ENCODE measurements around the gene ZNF175.

The ZNF175 gene

GRCh38 chr19:51570962-51571575 is at the start of gene ZNF175:
Gene ZNF175 (plus strand): TSS chr19:51571283. CDS start chr19:51573330, 2,047 bp downstream.
- in situ Hi-C loops (cut with HindIII; ENCODE audit: low sequenced_read_pairs) = no loop called here

- in situ Hi-C loops (cut with HindIII; ENCODE audit: low sequenced_read_pairs) = no loop called here
Measured at GRCh38 chr19:51521357-51521756, 49.7 kb upstream of the ZNF175 start.

DNA sequence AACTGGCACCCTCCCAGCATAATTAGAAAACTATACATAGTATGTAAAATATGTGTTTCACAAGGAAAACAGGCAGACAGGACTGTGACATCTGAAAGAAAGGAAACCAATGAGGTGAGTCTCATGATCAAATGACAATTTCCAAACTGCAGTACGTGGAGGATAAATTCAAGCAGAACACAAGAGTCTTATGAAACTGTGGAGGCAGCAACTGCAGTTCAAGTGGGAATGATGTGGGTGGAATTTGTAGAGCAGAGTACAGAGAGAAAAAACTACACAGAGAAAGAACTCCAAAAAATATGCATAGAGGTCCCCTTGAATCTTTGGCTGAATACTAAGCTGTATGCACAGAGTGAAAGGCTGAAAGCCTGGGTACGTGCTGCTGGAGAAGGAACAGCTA is 49.3 kb upstream of the ZNF175 start:
- in situ Hi-C loops (cut with HindIII; ENCODE audit: low sequenced_read_pairs) = no loop called here

DNA sequence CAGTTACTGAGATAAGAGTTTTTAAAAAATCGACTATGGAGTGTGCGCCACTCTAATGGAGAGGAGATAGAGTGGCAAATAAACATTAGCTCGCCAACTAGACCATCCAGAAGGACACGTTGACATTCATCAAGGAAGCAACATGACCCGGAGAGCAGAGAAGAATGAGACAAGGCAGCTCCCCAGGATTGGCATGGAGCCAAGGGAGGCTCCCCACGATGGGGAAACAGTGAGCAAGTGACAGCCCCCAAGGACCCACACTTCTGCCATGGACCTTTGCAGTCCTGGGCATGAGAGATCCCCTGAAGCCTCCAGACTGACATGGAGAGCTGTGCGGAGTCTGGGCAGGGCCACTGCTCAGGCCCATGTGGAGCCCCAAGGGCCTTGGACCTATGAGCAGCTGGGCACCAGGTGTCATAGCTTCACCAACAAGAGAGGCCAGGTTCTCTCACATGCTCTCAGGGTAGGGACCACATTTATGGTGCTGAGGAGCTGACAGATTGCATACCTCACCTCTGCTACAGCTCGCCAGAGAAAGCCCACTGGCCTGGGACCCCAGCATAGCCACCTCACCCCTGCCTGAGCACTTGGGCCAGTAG is 46.3 kb upstream of the ZNF175 start:
- in situ Hi-C loops (cut with HindIII; ENCODE audit: low sequenced_read_pairs) = no loop called here

GRCh38 chr19:51525651-51526050 is 45.4 kb upstream of the ZNF175 start:
- in situ Hi-C loops (cut with HindIII; ENCODE audit: low sequenced_read_pairs) = no loop called here

- in situ Hi-C loops (cut with HindIII; ENCODE audit: low sequenced_read_pairs) = no loop called here
Measured at GRCh38 chr19:51529301-51529700, 41.8 kb upstream of the ZNF175 start.

- in situ Hi-C loops (cut with HindIII; ENCODE audit: low sequenced_read_pairs) = no loop called here
Measured at GRCh38 chr19:51530616-51531015, 40.5 kb upstream of the ZNF175 start.

- in situ Hi-C loops (cut with HindIII; ENCODE audit: low sequenced_read_pairs) = no loop called here
Measured at GRCh38 chr19:51531349-51532315, 39.5 kb upstream of the ZNF175 start, which contains the start of gene SIGLEC6. Gene SIGLEC6 (minus strand): TSS chr19:51531670. CDS start chr19:51531648, 22 bp downstream.

DNA sequence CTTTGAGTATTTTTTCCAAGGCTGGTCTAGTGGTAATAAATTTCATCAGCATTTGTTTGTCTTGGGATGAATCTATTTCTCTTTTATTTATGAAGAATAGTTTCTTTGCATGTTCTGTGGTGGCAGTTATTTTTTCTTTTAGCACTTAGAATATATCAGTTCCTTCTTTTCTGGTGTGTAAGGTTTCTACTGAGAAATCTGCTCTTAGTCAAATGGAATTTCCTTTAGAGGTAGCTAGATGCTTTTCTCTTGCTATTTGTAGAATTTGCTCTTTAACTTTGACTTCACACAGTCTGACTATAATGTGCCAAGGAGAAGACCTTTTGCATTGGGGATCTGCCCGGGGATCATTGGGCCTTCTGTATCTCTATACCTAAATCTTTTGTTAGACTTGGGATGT is 35.5 kb upstream of the ZNF175 start:
- in situ Hi-C loops (cut with HindIII; ENCODE audit: low sequenced_read_pairs) = no loop called here

- in situ Hi-C loops (cut with HindIII; ENCODE audit: low sequenced_read_pairs) = no loop called here
Measured at GRCh38 chr19:51539821-51540366, 31.2 kb upstream of the ZNF175 start.

DNA sequence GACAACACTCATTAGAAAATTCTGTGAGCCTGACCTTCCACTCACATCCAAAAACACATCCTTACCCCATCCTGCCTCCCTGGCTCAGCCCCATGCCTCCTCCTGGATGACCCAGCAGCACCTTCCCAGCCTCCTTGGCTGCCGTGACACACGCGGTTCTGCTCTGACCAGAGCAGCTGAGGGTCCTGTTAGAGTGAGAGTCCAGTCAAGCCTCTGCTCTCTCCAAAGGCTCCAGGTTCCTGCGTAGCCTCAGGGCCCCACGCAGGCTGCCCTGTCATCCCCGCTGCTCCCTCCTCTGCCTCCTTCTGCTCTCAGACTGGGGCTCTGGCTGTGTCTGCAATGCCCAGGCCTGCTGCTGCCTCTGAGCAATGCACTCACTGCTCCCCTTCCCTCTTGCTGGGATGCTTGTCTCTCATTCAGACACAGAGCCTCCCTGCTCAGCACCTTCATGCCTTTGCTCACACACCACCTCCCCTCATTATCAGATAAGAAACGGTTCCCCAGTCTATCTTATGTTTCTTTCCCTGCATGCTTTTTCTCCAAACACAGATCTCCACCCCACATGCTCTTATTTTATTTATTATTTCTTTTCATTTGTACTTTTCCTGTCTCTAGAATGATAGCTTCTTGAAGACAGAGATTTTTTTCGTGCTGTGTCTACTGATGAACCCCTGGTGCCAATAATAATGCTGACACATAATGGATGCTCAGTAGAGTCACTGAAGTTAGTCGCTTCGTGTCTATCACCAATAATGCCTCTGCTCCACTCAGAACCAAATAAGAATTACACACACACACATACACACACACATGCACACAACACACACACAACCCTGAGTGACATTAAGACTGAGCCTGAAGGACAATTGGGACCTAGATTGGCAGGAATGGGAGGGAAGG is 29.4 kb upstream of the ZNF175 start:
- in situ Hi-C loops (cut with HindIII; ENCODE audit: low sequenced_read_pairs) = no loop called here

DNA sequence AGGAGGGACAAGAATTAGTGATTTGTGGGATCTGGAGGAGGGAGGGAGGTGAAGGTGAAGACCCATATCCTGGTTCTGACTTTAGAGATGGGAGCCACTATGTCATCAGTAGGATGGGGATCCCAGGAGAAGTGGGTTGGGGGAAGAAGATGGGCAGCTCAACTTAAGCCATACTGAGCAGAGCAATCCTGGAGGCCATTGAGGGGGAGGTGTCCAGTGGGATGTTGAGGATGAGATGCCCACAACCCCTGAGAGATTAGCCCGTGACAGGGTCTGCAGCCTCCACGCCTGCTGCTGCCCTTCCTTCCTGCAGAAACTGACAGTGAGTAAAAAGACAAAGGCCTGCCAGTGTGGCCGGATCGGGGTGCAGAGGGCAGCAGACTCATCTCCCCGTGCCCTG is 28.4 kb upstream of the ZNF175 start:
- in situ Hi-C loops (cut with HindIII; ENCODE audit: low sequenced_read_pairs) = no loop called here

GRCh38 chr19:51544038-51544437 is 27.0 kb upstream of the ZNF175 start:
- in situ Hi-C loops (cut with HindIII; ENCODE audit: low sequenced_read_pairs) = no loop called here

DNA sequence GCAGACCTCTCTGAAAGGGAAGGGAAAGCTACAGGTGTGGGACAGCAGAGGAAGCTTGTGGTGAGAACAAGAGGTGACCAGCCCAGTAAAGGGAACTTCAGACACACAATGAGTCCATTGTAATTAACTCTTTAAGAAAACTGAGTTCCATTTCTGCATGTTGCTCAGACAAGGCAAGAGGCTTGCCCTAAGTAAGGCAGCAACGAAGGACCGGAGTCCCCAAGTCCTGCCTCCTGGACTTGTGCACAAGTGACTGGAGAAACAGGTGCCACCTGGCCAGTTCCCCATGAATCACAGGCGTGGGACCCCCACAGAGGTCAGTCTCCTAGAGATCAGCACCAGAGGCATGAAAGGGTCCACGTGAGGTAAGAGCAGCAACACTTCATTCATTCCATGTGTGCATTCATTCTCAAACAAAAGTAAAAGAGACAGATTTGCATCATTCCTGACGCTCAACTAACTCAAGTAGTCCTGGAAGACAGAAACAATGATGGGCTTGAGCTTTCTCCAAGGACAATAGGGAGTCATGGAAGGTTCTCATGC is 24.9 kb upstream of the ZNF175 start:
- in situ Hi-C loops (cut with HindIII; ENCODE audit: low sequenced_read_pairs) = loop anchor here (5.0 kb wide), 1 partner anchor 41 kb away; no protein-coding TSS in a partner anchor

GRCh38 chr19:51546650-51547396 is 24.3 kb upstream of the ZNF175 start:
- in situ Hi-C loops (cut with HindIII; ENCODE audit: low sequenced_read_pairs) = loop anchor here (5.0 kb wide), 1 partner anchor 40 kb away; no protein-coding TSS in a partner anchor

GRCh38 chr19:51547397-51548212 is 23.5 kb upstream of the ZNF175 start:
- in situ Hi-C loops (cut with HindIII; ENCODE audit: low sequenced_read_pairs) = loop anchor here (5.0 kb wide), 1 partner anchor 40 kb away; no protein-coding TSS in a partner anchor

DNA sequence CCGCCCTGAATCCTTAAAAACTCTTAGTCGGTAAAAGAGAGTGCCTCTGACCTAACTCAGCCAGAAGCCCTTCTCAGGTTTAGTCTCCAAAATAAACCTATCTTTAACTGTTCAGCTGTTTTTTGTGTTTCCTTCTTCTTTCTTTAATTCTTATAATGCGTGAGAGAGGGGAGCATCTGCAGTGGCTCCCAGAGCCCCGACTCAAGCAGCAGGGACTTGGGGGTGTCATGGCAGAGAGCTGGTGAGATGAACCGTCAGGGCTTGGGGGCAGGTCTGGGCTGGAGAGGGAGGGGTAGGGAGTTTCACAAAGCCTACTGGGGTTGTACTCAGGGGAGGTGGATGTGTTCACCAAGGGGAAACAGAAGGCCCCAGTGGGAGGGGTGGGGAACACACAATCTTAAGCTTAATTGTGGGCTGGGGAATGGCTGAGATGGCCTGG is 22.9 kb upstream of the ZNF175 start:
- in situ Hi-C loops (cut with HindIII; ENCODE audit: low sequenced_read_pairs) = loop anchor here (5.0 kb wide), 1 partner anchor 39 kb away; no protein-coding TSS in a partner anchor

DNA sequence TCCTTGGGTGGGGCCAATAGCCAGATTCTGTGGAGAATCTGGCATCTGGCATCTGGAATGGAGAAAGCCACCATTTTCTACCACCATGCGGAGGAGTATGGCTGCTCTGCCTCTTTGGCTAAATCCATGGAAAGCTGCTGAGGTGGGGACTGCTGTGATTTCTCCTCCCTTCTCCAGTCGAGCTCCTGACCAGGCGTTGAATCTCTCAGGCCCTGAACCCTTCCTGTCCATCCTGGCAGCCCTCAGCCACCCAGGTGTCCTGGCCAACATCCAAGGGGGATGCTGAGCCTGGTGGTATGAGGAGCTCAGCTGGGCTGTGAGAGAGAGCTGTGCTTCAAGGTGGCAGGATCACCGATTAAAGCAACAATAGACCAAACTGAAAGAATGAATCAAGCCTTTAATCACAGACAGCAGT is 22.2 kb upstream of the ZNF175 start:
- in situ Hi-C loops (cut with HindIII; ENCODE audit: low sequenced_read_pairs) = loop anchor here (5.0 kb wide), 1 partner anchor 38 kb away; no protein-coding TSS in a partner anchor
